OCI-M2 (cell line): Measurements from ENCODE around the gene KRT10.

Source experiments
- DNase-seq: peaks from one replicate; lab custom pipeline; 2025; ENCODE audit not compliant: unreplicated experiment; lab: John Stamatoyannopoulos, UW

The KRT10 gene

DNA sequence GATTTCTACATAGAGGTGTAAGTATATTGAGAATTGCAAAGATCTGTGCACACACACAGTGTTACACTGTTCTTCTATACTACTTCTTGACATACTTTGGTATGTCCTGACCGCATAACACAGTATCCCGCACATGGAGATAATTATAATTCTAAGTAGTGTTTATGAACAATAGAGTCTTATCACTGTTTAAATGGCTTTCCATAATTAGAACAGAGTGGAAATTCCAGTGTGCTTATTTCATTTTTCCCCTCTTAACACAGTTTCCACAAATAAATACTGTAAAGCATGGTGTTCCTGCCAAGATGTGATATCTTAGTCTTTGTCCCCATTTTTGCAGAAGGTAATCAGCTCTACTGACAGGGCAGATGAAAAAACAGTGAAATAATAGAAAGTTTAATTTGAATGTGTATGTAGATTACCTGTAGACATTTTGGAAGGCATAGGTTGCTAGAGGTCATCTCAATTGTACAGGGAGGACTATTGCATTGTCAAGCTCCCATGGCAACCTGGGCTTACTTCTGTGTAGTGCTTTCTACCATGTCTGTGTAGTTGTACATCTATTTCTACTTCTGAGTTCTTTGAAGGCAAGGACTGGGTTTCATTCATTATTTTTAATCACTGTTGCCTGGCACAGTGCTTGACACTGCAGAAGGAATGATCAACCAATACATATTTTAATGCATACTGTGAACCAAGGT is 12.5 kb downstream of the KRT10 start:
- DNase-seq: no peak

DNA sequence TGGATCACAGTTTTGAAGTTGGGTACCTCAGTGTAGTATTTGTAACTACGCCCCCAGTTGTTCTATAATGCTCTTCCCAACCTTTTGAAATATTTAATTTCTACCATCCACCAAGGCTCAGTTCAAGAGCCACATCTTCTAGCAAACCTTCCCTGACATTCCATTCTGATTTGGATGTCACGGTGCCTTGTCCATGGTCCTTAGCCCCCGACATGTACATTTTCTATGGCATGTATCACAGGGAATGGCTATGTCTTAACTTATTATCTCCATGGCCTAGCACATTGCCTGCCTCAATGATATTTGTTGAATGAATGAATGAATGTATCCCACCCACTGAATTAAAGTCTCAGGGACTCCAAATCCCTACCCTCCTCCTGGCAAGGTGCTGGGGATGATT is 16.3 kb downstream of the KRT10 start:
- no peak for DNase-seq

DNA sequence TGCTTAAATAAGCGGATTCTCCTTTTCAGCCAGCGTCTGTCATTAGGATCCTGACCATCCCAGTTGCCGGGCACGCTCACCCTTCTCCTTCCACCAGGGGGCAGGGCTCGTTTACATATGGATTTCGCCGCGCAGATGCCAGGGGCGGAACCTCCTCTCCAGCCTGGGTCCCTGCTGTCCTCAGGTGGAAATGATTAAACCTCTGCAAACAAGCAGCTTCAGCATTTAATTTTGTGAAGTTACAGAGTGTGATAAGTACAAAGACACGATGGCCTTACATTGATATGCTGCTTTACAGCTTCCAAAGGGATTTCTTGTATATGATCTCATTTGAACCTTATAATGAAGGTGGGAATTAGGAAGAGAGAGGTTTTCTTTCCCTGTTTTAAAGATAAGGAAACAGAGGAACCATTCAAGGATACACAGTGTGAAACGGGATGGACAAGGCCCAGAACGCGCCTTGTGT is 18.8 kb downstream of the KRT10 start:
- DNase-seq: no peak

DNA sequence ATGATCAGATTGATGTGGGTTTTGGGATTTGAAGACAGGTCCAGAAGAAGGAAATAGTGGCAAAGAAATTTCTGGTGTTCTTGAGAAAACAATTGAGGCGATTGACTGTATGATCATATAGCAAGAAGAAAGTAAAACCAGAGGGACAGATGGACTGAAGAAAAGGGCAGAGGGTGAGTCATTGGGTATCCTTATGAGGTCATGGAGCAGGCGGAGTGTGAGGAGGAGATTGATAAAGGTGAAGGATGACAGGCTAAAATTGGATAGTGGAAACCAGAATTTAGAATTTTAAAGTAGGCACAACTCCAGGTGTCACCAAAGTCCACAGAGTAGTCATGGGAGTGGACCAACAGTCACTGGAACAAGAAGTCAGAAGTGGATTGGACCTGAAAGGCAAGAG is 21.3 kb downstream of the KRT10 start:
- DNase-seq: no peak

DNA sequence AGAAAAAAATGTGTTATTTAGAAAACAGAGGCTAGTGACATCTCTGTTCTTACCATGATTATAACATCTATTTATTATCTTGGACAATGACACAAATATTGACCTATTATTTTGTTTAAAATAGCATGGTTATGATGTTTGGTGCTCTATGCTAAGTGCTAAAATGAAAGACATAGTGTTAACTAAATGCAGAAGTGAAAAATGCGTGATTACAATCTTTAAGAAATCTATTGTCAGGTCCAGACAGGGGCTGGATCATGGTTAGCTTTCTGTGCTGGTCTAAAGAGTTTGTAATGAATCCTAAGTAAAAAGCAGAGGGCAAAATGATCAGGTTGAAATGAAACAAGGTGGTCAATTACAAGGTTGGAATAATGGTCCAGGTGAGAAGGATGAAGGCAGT is 22.0 kb downstream of the KRT10 start:
- DNase-seq: no peak

DNA sequence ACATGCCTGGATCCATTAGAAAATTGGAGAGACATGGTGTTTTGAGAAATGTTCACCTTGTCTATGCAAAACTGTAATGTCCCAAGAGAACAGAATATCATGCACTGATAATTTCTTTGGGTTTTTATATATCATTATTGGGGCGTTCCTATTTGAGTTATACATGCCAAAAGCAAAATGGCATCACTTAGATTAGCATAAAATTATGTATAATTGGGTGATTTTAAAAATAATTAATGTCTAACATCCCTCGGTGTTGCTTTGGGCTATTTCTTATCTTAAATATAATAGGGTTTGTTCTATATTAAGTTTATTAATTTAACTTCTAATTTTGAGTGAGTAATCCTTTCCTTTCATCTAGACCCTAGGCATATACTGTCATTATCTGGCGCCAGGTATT is 22.6 kb downstream of the KRT10 start, which contains the start of gene KRT28:
KRT28 (minus strand) TSS at position 101 of the 400 bp plus-strand sequence; CDS start at position 35, 66 bp downstream.
- no peak for DNase-seq

DNA sequence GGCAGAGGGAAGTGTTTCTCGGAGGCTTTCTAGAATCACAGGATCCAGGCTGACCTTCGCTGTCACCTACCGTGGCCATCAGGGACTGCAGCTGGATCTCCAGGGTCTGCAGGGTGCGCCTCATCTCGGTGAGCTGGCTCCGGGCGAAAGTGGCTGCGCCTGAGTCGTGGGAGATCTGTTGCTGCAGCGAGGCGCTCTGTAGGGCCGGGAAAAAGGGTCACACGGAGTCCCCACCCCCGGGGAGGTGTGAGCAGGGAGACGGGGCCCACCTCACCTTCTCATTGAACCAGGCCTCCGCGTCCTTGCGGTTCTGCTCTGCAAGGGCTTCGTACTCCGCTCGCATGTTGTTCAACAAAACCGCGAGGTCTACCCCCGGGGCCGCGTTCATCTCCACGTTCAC is 25.6 kb downstream of the KRT10 start:
- DNase-seq: no peak

DNA sequence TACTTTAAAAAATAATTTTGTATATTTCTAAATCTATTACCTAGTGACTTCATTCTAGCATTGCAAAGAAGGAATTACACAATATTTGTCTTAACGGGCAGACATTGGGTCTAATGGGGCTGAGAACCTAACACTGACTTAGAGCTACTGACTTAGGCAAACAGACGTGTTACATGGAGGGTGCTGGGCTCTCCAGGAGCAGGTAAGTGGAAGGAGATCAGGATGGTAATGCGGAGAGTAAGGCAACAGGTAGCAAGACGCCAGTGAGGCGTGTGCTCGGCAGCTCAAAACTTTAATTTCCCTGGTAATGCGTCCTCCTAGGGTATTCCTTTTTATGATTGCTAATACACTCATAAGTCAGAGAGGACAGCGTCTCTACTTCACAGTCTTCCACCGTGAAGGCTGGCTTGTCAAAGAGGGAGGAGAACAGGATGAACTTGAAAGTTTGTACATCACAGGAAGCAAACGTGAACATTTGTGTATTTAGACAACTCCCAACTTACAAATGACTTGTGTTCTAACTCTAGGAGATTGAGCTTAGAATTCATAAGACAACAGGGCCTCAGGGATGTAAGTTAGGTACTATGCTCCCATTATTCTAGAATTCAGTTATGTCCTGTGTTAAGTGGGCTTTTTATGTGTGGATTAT is 27.3 kb downstream of the KRT10 start:
- DNase-seq: no peak

DNA sequence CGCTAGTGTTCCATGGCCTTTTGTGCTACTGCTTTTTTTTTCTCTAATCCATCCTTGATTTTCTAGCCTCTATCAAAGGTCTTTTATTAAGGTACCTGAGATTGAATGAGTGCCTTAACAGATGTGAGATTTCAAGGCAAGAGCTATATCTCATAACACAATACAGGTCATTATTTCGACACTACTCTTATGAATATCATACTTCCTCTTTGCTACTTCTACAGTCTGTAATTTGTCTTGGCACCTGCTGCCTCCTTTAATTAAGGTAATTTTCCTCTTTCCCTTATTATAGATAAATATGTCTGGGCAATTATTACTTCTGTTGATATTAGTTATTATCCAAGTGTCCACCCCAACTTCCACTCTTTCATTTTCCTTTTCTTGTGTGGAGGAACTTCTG is 27.9 kb downstream of the KRT10 start:
- no peak for DNase-seq

DNA sequence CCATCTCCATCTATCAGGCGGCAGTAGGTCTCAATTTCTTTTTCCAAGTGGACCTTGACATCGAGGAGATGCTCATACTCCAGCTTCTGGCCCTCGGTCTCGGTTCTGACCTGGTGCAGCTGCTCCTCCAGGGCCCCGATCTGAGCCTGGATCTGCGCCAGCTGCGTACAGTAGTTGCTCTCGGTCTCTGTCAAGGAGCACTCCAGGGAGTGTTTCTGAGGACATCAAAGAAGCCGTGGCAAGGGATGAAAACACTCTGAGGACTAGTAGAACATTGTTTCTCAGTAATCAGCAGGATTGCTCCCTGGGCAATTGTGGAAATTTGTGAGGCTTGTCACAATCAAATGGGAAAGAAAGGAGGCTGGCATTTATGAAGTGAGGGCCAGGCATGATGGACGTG is 28.6 kb downstream of the KRT10 start:
- DNase-seq: no peak

DNA sequence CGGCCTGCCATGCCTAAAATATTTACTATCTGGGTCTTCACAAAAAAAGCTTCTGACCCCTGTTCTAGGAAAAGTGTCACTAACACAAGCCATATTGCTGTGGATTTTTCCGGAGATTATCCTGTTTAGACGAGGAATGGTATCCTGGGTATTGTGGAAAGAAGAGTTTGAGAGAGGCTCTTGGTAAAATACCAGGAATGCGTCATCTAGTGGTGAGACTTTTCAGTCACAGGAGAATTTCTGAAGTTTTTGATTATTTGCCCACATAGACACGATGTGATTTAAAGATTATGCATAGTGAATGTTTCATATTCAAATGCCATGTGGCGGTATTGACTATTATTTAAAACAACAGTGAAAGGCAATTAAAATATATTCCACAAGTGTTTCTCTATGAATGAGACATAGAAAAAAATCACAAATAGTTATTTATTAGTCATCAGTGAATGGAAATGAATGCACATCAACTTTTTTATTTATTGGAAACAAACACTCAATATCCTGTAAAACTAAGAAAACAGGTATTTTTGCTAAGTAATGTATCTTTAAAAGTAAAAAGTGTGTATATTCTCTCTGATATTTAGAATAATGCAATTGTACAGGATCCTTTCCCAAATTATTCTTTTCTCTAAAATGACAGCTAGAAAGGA is 30.5 kb downstream of the KRT10 start:
- no peak for DNase-seq

DNA sequence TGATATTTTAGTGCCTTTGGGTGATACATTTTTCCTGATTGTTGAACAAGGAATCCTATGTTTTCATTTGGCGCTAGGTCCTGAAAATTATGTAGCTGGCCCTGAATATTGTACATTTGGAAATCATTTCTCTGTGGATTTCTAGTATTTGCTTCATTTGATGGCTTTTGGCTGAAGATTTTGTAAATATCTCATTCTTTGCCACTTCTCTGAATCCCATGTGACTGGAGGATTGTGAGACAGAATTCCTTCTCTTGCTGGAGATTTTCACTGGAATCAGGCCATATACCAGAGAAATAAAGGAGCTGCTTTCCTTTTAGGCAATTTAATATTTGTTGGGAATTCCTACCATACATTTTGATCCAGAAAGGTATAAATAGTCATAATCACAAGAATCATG is 31.3 kb downstream of the KRT10 start:
- DNase-seq: no peak

DNA sequence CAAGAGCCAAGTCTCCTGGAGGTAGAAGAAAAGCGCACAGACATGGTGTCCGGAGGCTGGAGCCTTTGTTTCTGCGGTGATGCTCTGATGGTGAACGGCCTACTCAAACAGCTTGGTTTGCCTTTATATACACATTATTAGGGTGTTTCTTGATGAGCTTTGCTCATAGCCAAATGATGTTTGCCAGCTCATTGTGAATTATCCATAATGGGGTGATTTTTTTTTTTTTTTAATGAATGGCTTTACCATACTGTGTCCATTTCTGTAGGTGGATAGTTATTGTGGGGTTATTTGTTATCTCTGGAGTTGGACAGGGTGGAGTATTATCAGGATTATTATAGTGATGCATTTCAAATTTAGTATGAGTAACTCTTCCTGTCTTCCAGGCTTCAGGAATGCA is 40.0 kb downstream of the KRT10 start, which contains the start of gene KRT27:
KRT27 (minus strand) TSS at position 101 of the 400 bp plus-strand sequence; CDS start at position 44, 57 bp downstream.
- DNase-seq: no peak

DNA sequence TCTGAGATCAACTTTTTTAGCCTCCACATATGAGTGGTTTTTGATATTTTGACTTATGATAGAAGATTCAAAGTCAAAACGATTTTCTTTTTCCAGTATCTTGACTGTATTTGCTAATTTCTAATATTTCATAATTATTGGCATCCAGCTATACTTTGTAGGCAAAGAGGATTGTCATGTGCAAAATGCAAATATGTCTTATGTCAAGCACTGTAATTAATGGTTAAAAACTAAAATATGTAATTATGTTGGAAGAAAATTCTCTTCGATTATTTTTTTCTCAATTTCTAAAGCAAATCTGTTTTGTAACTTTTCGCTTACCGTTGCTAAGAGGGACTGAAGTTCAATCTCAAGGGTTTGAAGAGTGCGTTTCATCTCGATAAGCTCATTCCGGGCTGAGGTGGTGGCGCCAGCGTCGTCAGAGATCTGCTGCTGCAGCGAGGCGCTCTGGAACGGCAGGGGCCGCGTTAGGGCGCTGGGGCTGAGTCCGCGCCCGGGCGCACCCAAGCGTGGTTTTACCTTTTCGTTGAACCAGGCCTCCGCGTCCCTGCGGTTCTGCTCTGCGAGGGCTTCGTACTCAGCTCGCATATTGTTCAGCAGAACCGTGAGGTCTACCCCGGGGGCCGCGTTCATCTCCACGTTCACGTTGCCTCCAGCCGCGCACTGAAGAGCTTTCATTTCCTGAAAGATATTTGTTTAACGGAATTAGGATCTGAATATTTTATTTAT is 43.1 kb downstream of the KRT10 start:
- no peak for DNase-seq

DNA sequence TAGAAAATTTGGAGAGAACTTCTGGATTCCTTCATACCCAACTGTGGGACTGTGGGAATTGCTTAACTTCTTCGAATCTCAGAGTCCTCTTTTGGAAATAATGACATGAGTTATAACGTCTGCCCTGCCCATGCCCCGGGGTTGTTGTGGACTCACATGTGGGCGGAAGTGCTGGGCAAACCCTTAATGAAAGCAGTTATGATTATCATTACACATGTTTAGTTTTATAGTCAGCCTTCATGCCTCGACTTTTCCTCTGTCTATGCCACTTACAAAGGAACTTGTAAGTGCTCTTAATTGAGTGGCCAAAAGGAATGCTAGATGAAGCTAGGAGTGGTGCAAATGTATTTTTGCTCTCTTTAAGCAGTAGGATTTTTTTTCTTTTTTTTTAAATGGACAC is 44.0 kb downstream of the KRT10 start:
- no peak for DNase-seq

DNA sequence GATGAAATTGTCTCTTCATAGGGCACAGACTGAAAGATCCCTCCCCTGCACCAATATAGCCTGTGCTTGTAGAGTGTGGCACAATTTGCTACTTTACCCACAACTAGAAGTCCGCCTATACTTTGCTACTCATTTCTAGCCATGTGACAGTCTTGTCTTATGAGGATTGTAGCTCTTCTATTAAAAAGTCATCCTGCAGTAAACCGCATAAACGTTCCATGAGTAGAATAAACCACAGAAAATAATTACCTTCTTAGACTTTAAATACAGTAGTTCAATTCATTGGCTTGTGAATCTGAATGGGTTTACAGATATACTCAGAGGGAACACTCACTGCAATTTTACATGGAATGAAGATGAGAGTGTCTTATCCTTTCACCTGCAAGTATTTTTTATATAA is 44.4 kb downstream of the KRT10 start:
- DNase-seq: no peak

DNA sequence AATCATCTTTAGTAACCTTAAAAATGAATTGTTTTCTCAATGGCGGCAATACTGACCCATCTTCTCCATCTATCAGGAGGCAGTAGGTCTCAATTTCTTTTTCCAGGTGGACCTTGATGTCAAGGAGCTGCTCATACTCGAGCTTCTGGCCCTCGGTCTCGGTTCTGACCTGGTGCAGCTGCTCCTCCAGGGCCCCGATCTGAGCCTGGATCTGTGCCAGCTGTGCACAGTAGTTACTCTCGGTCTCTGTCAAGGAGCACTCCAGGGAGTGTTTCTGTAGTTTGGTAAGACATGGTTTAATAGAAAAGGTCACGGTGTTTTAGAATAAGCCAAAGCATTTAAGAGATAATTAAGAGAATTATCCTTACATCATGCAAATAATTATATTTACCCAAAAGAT is 45.0 kb downstream of the KRT10 start:
- DNase-seq: no peak

DNA sequence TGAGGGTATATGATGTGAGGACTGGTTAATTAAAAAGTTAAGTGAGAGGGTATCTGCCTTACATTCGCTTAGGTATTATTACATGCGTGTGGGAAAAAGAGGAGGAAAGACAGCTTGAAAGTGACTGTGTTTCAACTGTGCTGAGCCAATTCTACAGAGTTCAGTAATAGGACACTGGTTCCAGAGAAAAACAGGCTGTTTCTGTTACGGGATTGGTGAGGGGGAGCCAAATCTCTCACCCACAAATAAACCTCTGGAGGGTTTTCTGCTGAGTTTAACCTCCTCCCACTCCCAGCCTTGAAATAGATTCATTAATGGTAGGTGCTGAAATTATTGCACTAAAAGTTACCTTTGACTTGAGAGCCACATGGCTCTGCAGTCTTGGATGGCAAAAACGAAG is 46.5 kb downstream of the KRT10 start:
- DNase-seq: no peak

DNA sequence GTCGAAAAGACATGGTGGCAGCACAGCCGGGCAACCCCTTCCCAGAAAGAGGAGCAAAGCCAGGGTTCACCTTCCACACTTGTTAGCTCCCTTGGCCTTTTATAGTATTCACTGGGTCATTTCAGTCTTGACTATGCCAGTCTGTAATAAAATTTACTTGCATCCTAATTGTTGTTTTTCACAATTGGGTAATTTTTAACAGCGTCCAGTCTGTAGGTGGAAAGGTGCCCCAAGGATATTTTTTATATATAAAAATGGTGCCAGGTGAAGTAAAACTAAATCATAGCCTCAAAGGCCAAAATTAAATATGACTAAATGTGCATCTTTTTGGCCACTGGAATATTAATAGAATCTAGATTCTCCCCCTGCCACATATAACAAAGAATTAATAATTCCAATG is 50.3 kb downstream of the KRT10 start, which contains the start of gene KRT26:
KRT26 (minus strand) TSS at position 101 of the 400 bp plus-strand sequence; CDS start at position 13, 88 bp downstream.
- DNase-seq: no peak
